ENCODE measurements around the gene SGCA.

DNA sequence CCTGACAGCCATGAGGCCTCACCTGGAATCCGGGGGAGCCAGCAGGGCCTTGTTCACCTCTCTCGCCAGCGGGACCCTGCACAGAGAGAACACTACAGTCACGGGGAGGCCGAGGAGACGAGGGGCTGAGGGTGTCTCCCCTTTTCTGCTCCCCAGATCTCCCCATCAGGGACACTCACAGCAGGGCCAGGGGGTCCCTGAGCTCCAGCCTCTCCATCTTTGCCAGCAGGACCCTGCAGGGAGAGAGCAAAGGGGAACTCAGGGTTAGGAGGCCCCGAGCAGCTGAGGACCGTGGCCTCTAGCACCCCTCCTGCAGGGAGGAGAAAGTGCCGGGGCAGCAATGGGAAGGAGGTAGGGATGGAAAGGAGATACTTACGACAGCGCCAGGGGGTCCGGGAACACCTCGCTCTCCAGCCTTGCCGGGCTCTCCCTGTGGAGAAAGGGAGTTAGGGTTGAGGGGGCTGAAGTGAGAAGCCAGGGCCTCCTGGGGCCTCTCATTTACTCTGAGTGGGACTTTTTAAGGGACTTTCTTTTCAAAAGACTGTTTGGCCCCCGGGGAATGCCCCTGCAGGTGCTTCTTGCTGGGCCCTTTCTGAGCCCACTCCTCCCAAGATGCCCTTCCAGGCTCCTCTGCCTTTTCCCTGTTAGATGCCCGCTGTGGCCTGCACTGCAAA, 26.9 kb downstream of the SGCA start:
- TF ChIP-seq, protein P1, sequence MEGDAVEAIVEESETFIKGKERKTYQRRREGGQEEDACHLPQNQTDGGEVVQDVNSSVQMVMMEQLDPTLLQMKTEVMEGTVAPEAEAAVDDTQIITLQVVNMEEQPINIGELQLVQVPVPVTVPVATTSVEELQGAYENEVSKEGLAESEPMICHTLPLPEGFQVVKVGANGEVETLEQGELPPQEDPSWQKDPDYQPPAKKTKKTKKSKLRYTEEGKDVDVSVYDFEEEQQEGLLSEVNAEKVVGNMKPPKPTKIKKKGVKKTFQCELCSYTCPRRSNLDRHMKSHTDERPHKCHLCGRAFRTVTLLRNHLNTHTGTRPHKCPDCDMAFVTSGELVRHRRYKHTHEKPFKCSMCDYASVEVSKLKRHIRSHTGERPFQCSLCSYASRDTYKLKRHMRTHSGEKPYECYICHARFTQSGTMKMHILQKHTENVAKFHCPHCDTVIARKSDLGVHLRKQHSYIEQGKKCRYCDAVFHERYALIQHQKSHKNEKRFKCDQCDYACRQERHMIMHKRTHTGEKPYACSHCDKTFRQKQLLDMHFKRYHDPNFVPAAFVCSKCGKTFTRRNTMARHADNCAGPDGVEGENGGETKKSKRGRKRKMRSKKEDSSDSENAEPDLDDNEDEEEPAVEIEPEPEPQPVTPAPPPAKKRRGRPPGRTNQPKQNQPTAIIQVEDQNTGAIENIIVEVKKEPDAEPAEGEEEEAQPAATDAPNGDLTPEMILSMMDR (conservative IDR thresholded peaks at IDR 0.05; ENCODE audit: low read length): no peak
- TF ChIP-seq EZH2phosphoT487 (IDR thresholded peaks at IDR 0.05; ENCODE audit: borderline replicate concordance, low read depth, low read length): no peak
